ENCODE measurements around the gene EXOSC3. TPM values are rescaled to one million over a fixed set of nuclear protein-coding genes. Genes with fewer than 3 reads are reported as not detected.

Gene EXOSC3
- total and polyA plus RNA-seq, 2 donors (not counting 3 experiments of a cell fraction or from before 2014, with no cell fraction given): 25.0 to 38.0 TPM

- no TSS peak for BruUV-seq (replicated peaks)
- dilution Hi-C loops (cut with MboI; ENCODE audit: extremely low pct_ligation_motif_present, low sequenced_read_pairs): no loop called here
- Histone ChIP-seq H3K4me1 (ENCODE audit: control insufficient read depth, extremely low read depth, insufficient read depth, low read length) (no peaks in the 10 kb centered on the region), H3K4me2 (ENCODE audit: insufficient read depth, low read length) (no peak overlapping the region), H4K20me1 (replicated peaks; ENCODE audit: control insufficient read depth, extremely low read depth, insufficient read depth, low read length) (no peaks in the 10 kb centered on the region), H3K27ac (ENCODE audit: insufficient read depth, low read depth, low read length) (no peak overlapping the region), H3K9ac (replicated peaks; ENCODE audit: extremely low read depth, insufficient read depth, low read length) (no peak overlapping the region), H3K27me3 (ENCODE audit: control insufficient read depth in 2 of 2, insufficient read depth in 2 of 2, low read length in 2 of 2) (peaks cover 3 to 9% of the 10 kb centered on the region in 2 experiments), H2AFZ (ENCODE audit: low read depth, low read length) (no peak overlapping the region), H3K4me3 (replicated peaks in 1 of 3; ENCODE audit: insufficient read depth in 1 of 3, low read depth in 1 of 3, low read length in 3 of 3) (no peak overlapping the region), H3K79me2 (ENCODE audit: control insufficient read depth, insufficient read depth, low read length) (no peaks in the 10 kb centered on the region), H3K9me1 (replicated peaks; ENCODE audit: control insufficient read depth, extremely low read depth, insufficient read depth, low read length) (no peaks in the 10 kb centered on the region), H3K36me3 (ENCODE audit: control insufficient read depth in 2 of 2, extremely low read depth in 1 of 2, insufficient read depth in 2 of 2, low read length in 2 of 2) (no peaks in the 10 kb centered on the region), H3K9me3 (replicated peaks; ENCODE audit: control insufficient read depth, insufficient read depth, low read length) (no peaks in the 10 kb centered on the region)
- FAIRE-seq (no peak), DNase-seq (ENCODE audit: low read depth, low spot score) (no peak)
- intact Hi-C loops (cut with micrococcal nuclease): no loop called here
- ChIA-PET POLR2A (no interaction called here), CTCF (no interaction called here)
- no peak for TF ChIP-seq EZH2 (IDR thresholded peaks at IDR 0.05; ENCODE audit: borderline replicate concordance, low read depth, low read length, severe bottlenecking)
- no peak for TF ChIP-seq FOS (IDR thresholded peaks at IDR 0.05; ENCODE audit: borderline replicate concordance, insufficient read depth, low read length)
- TF ChIP-seq JUN (IDR thresholded peaks at IDR 0.05; ENCODE audit: borderline replicate concordance, insufficient read depth, insufficient read length, low read depth): no peak
- no peak for TF ChIP-seq POLR2A (IDR thresholded peaks at IDR 0.05; ENCODE audit: low read depth, low read length)
- no peak for TF ChIP-seq GATA2 (IDR thresholded peaks at IDR 0.05; ENCODE audit: insufficient read depth, insufficient read length, low read depth, low read length)
- no peak for TF ChIP-seq POLR2AphosphoS5 (IDR thresholded peaks at IDR 0.05; ENCODE audit: insufficient read depth, low read depth, low read length)
- TF ChIP-seq, protein P1, sequence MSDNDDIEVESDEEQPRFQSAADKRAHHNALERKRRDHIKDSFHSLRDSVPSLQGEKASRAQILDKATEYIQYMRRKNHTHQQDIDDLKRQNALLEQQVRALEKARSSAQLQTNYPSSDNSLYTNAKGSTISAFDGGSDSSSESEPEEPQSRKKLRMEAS (IDR thresholded peaks at IDR 0.05; ENCODE audit: insufficient read depth, insufficient read length): no peak
- TF ChIP-seq, protein P2, sequence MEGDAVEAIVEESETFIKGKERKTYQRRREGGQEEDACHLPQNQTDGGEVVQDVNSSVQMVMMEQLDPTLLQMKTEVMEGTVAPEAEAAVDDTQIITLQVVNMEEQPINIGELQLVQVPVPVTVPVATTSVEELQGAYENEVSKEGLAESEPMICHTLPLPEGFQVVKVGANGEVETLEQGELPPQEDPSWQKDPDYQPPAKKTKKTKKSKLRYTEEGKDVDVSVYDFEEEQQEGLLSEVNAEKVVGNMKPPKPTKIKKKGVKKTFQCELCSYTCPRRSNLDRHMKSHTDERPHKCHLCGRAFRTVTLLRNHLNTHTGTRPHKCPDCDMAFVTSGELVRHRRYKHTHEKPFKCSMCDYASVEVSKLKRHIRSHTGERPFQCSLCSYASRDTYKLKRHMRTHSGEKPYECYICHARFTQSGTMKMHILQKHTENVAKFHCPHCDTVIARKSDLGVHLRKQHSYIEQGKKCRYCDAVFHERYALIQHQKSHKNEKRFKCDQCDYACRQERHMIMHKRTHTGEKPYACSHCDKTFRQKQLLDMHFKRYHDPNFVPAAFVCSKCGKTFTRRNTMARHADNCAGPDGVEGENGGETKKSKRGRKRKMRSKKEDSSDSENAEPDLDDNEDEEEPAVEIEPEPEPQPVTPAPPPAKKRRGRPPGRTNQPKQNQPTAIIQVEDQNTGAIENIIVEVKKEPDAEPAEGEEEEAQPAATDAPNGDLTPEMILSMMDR (IDR thresholded peaks at IDR 0.05; ENCODE audit: extremely low read depth in 1 of 2, insufficient read depth in 1 of 2, low read depth in 1 of 2, low read length in 2 of 2): no peak
- TF ChIP-seq MYC (IDR thresholded peaks at IDR 0.05; ENCODE audit: low read depth, low read length): no peak
Measured at GRCh38 chr9:37739222-37739621, 45.6 kb downstream of the EXOSC3 start.
